Smooth muscle cell of the brain vasculature (primary cell): ENCODE data around the gene MBD3L4.
A peak's percentile ranks its signal among the peaks of the same experiment; 100 is the strongest.
"Not testable (repeated sequence)": the region's sequence is repeated elsewhere in the genome, so short reads cannot be mapped to it uniquely, and the experiment has no call there.

Experiments used
- DNase-seq: peaks from one replicate; pipeline ENCODE4 v3.0.0-alpha.2; 2012; ENCODE audit warnings: low read depth, low spot score

The MBD3L4 gene

GRCh38 chr19:7049021-7049420 is 9.0 kb upstream of the MBD3L4 start, which contains the start of gene MBD3L2:
Gene MBD3L2 (plus strand): TSS chr19:7049321. CDS start chr19:7049374, 53 bp downstream.
- DNase-seq, result not testable (repeated sequence)

- not testable (repeated sequence) for DNase-seq
Observed at GRCh38 chr19:7041563-7041962, 1.6 kb upstream of the MBD3L4 start.

- DNase-seq, result not testable (repeated sequence)
Observed at GRCh38 chr19:7030278-7030677, 9.7 kb downstream of the MBD3L4 start, which contains the start of gene MBD3L5. Gene MBD3L5 (plus strand): TSS chr19:7030578. CDS start chr19:7030612, 34 bp downstream.

GRCh38 chr19:7028790-7029189 is 11.2 kb downstream of the MBD3L4 start:
- DNase-seq, result not testable (repeated sequence)

GRCh38 chr19:7021331-7021730 is 18.6 kb downstream of the MBD3L4 start, which contains the start of gene MBD3L2B:
Gene MBD3L2B (minus strand): TSS chr19:7021431. CDS start chr19:7021397, 34 bp downstream.
- DNase-seq, result not testable (repeated sequence)

- DNase-seq, result no peak
Observed at GRCh38 chr19:7018828-7019227, 21.2 kb downstream of the MBD3L4 start.

GRCh38 chr19:7013678-7014077 is 26.3 kb downstream of the MBD3L4 start:
- DNase-seq, result no peak

GRCh38 chr19:7010722-7011593 is 29.0 kb downstream of the MBD3L4 start:
- no peak for DNase-seq

GRCh38 chr19:7007859-7008258 is 32.1 kb downstream of the MBD3L4 start:
- no peak for DNase-seq

GRCh38 chr19:7006135-7006704 is 33.8 kb downstream of the MBD3L4 start:
- DNase-seq, result no peak

GRCh38 chr19:7004313-7004931 is 35.6 kb downstream of the MBD3L4 start:
- peak; percentile 10 for DNase-seq

GRCh38 chr19:7000816-7001215 is 39.2 kb downstream of the MBD3L4 start:
- DNase-seq, result no peak

GRCh38 chr19:7000333-7000732 is 39.6 kb downstream of the MBD3L4 start:
- no peak for DNase-seq

GRCh38 chr19:6999933-7000332 is 40.0 kb downstream of the MBD3L4 start:
- no peak for DNase-seq

GRCh38 chr19:6997679-6998445 is 42.1 kb downstream of the MBD3L4 start:
- no peak for DNase-seq

- DNase-seq, result no peak
Observed at GRCh38 chr19:6996810-6997209, 43.2 kb downstream of the MBD3L4 start.

- DNase-seq, result no peak
Observed at GRCh38 chr19:6995054-6995453, 44.9 kb downstream of the MBD3L4 start.

GRCh38 chr19:6988257-6988656 is 51.7 kb downstream of the MBD3L4 start:
- DNase-seq, result no peak

- DNase-seq, result no peak
Observed at GRCh38 chr19:6987850-6988249, 52.1 kb downstream of the MBD3L4 start.
